Measurements from ENCODE around the gene RALGDS. TPM values are rescaled to one million over a fixed set of nuclear protein-coding genes. Genes with fewer than 3 reads are reported as not detected.

The RALGDS gene
- total and polyA plus RNA-seq, 2 donors (not counting 1 experiment from before 2014, with no cell fraction given), result 62.4 to 88.0 TPM

DNA sequence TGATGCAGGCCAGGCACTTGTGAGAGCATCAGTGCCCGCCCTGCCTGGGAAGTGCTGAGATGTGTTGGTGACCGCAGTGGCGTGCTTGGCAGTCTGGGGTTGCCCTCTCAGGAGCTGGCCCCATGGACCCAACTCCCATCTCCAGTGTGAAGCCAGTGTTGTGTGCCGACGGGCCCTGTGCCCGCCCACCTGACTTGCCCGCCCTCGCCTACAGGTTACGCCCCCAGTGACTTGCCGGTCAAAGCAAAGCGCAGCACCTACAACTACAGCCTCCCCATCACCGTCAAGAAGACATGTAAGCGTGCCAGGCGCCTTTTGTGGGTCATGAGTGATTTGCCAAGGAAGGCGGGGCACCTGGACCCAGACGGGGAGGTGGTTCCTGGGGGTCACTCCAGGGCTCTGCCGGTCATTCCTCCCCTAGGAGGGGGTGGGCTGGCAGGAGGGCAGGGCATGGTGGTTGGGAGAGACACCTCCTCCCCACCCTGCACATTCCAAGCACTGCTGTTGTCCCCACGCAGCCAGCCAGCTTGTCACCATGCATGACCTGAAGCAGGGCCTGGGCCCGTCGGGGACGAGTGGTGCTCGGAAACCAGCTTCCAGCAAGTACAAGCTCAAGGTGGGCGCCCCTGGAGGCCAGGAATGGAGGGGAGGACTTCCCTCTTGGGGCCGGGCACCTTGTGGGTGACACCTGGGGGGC is 66.7 kb downstream of the RALGDS start:
- Histone ChIP-seq H3K4me2 (replicated peaks; ENCODE audit: low read depth, low read length, poor library complexity, severe bottlenecking) (no peak overlapping the region), H3K36me3 (replicated peaks in 1 of 2; ENCODE audit: control extremely low read depth in 1 of 2, control insufficient read depth in 1 of 2, extremely low read depth in 1 of 2, insufficient read depth in 2 of 2, low read length in 1 of 2) (peaks cover 0 to 61% of the 10 kb centered on the region in 2 experiments), H3K4me1 (ENCODE audit: control insufficient read depth in 2 of 2, insufficient read depth in 2 of 2, low read length in 2 of 2) (peaks cover 1 to 17% of the 10 kb centered on the region in 2 donors), H3K9me3 (ENCODE audit: control extremely low read depth in 1 of 3, control insufficient read depth in 2 of 3, insufficient read depth in 1 of 3, low read length in 2 of 3) (no peaks in the 10 kb centered on the region), H3K27me3 (replicated peaks in 1 of 4; ENCODE audit: control extremely low read depth in 1 of 4, control insufficient read depth in 3 of 4, insufficient read depth in 4 of 4, low read length in 3 of 4) (no peaks in the 10 kb centered on the region), H3K79me2 (ENCODE audit: control insufficient read depth, insufficient read depth, low read length) (no peaks in the 10 kb centered on the region), H4K20me1 (ENCODE audit: control insufficient read depth, insufficient read depth, low read length, poor library complexity, severe bottlenecking) (peaks cover 4% of the 10 kb centered on the region), H3K4me3 (ENCODE audit: control extremely low read depth in 1 of 5, extremely low read depth in 1 of 5, insufficient read depth in 1 of 5, low read depth in 2 of 5, low read length in 4 of 5) (no peak overlapping the region), H3K27ac (ENCODE audit: low read length in 2 of 2) (no peak overlapping the region), H3K9ac (ENCODE audit: low read length) (no peak overlapping the region), H2AFZ (ENCODE audit: insufficient read depth, low read depth, low read length, poor library complexity, severe bottlenecking) (no peak overlapping the region)
- Mint-ChIP-seq H3K4me1 (peaks cover 12% of the 10 kb centered on the region), H3K27me3 (no peaks in the 10 kb centered on the region), H3K4me3 (no peak overlapping the region), H3K27ac (no peak overlapping the region), H3K9me3 (ENCODE audit: insufficient read depth) (no peaks in the 10 kb centered on the region)
- DNase-seq (no peak), ATAC-seq (ENCODE audit: low read depth) (no peak)
- intact Hi-C loops (cut with micrococcal nuclease), result no loop called here
- WGBS (ENCODE audit: insufficient coverage), result 95% methylated on average over 13 of the region's 24 CpGs
- CTCF ChIA-PET, result no interaction called here
- POLR2A ChIA-PET, result no interaction called here
- no peak for TF ChIP-seq EZH2 (IDR thresholded peaks at IDR 0.05; ENCODE audit: borderline replicate concordance, insufficient read depth, low read depth, low read length, poor library complexity, severe bottlenecking)
- TF ChIP-seq, protein P1, sequence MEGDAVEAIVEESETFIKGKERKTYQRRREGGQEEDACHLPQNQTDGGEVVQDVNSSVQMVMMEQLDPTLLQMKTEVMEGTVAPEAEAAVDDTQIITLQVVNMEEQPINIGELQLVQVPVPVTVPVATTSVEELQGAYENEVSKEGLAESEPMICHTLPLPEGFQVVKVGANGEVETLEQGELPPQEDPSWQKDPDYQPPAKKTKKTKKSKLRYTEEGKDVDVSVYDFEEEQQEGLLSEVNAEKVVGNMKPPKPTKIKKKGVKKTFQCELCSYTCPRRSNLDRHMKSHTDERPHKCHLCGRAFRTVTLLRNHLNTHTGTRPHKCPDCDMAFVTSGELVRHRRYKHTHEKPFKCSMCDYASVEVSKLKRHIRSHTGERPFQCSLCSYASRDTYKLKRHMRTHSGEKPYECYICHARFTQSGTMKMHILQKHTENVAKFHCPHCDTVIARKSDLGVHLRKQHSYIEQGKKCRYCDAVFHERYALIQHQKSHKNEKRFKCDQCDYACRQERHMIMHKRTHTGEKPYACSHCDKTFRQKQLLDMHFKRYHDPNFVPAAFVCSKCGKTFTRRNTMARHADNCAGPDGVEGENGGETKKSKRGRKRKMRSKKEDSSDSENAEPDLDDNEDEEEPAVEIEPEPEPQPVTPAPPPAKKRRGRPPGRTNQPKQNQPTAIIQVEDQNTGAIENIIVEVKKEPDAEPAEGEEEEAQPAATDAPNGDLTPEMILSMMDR (IDR thresholded peaks at IDR 0.05), result no peak

DNA sequence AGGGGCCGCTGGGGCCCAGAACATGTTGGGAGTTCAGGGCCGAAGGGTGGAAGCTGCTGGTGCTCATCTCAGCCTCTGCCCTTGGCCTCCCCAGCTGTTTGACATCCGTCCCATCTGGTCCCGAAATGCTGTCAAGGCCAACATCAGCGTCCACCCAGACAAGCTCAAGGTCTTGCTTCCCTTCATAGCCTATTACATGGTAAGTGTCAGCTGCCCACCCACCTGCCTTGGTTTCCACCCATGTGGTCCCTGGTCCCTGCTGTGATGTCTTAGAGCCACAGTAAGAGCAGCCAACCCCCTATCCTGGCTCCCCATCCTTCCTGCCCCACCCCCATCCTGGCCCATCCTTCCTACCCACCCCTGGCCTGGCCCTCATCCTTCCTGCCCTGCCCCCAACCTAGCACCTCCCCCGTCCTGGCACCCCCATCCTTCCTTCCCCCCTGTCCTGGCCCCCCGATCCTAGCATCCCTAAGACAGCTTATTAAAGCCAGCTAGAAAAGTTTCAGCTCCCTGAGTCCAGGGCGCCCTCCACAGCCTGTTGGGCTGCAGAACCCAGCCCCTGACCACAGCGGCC is 69.0 kb downstream of the RALGDS start:
- Histone ChIP-seq H2AFZ (ENCODE audit: insufficient read depth, low read depth, low read length, poor library complexity, severe bottlenecking) (no peak overlapping the region), H3K4me1 (ENCODE audit: control insufficient read depth in 2 of 2, insufficient read depth in 2 of 2, low read length in 2 of 2) (peaks cover 0 to 5% of the 10 kb centered on the region in 2 donors), H3K9me3 (ENCODE audit: control extremely low read depth in 1 of 3, control insufficient read depth in 2 of 3, insufficient read depth in 1 of 3, low read length in 2 of 3) (no peaks in the 10 kb centered on the region), H4K20me1 (ENCODE audit: control insufficient read depth, insufficient read depth, low read length, poor library complexity, severe bottlenecking) (peaks cover 4% of the 10 kb centered on the region), H3K36me3 (replicated peaks in 1 of 2; ENCODE audit: control extremely low read depth in 1 of 2, control insufficient read depth in 1 of 2, extremely low read depth in 1 of 2, insufficient read depth in 2 of 2, low read length in 1 of 2) (peaks cover 0 to 62% of the 10 kb centered on the region in 2 experiments), H3K27me3 (replicated peaks in 1 of 4; ENCODE audit: control extremely low read depth in 1 of 4, control insufficient read depth in 3 of 4, insufficient read depth in 4 of 4, low read length in 3 of 4) (no peaks in the 10 kb centered on the region), H3K4me2 (replicated peaks; ENCODE audit: low read depth, low read length, poor library complexity, severe bottlenecking) (no peak overlapping the region), H3K27ac (ENCODE audit: low read length in 2 of 2) (no peak overlapping the region), H3K79me2 (ENCODE audit: control insufficient read depth, insufficient read depth, low read length) (no peaks in the 10 kb centered on the region), H3K9ac (ENCODE audit: low read length) (no peak overlapping the region), H3K4me3 (ENCODE audit: control extremely low read depth in 1 of 5, extremely low read depth in 1 of 5, insufficient read depth in 1 of 5, low read depth in 2 of 5, low read length in 4 of 5) (no peak overlapping the region)
- H3K4me3 Mint-ChIP-seq, result no peak overlapping the region
- H3K9me3 Mint-ChIP-seq (ENCODE audit: insufficient read depth), result no peaks in the 10 kb centered on the region
- CTCF ChIA-PET, result no interaction called here
- POLR2A ChIA-PET, result no interaction called here
- TF ChIP-seq, protein P1 (IDR thresholded peaks at IDR 0.05), result no peak
- no peak for TF ChIP-seq EZH2 (IDR thresholded peaks at IDR 0.05; ENCODE audit: borderline replicate concordance, insufficient read depth, low read depth, low read length, poor library complexity, severe bottlenecking)
- no peak overlapping the region for H3K27ac Mint-ChIP-seq
- no peaks in the 10 kb centered on the region for H3K27me3 Mint-ChIP-seq
- no peak for ATAC-seq (ENCODE audit: low read depth)
- DNase-seq, result no peak
- intact Hi-C loops (cut with micrococcal nuclease), result no loop called here
- peaks cover 2% of the 10 kb centered on the region for H3K4me1 Mint-ChIP-seq
- WGBS (ENCODE audit: insufficient coverage), result 98% methylated on average over 7 of the region's 9 CpGs
